ENCODE results near the gene ITGA2. TPM values are rescaled to one million over a fixed set of nuclear protein-coding genes. Genes with fewer than 3 reads are reported as not detected.
"Not testable (repeated sequence)": the region's sequence is repeated elsewhere in the genome, so short reads cannot be mapped to it uniquely, and the experiment has no call there.

Gene ITGA2
- total RNA-seq, 4 donors from 2014 or later: 0.07 to 0.41 (median 0.24) TPM

GRCh38 chr5:52963636-52964035 is 25.5 kb upstream of the ITGA2 start:
- intact Hi-C loops (cut with DNase I; ENCODE audit: low total_unique reads): no loop called here
- in situ Hi-C loops (cut with MboI; ENCODE audit: low sequenced_read_pairs in 4 of 4): no loop called here
- no peak overlapping the region for H3K4me3 ChIP-seq
- H3K27me3 ChIP-seq: no peaks in the 10 kb centered on the region
- TF ChIP-seq POLR2A (IDR thresholded peaks at IDR 0.05) (no peak), CTCF (IDR thresholded peaks at IDR 0.05 in 4 of 5, conservative IDR thresholded peaks at IDR 0.05 in 1 of 5) (no peak)
- H3K27ac ChIP-seq: no peak overlapping the region
- H3K9me3 ChIP-seq: no peaks in the 10 kb centered on the region
- no peaks in the 10 kb centered on the region for H3K4me1 ChIP-seq
- DNase-seq (no peak), ATAC-seq (no peak)
- no peaks in the 10 kb centered on the region for H3K36me3 ChIP-seq

- no peak for DNase-seq
- in situ Hi-C loops (cut with MboI; ENCODE audit: low sequenced_read_pairs in 4 of 4): no loop called here
- TF ChIP-seq POLR2A (IDR thresholded peaks at IDR 0.05) (no peak), CTCF (IDR thresholded peaks at IDR 0.05 in 4 of 5, conservative IDR thresholded peaks at IDR 0.05 in 1 of 5) (no peak)
These were observed 25.0 kb upstream of the ITGA2 start for GRCh38 chr5:52964138-52964537.

GRCh38 chr5:52976157-52976556 is 13.0 kb upstream of the ITGA2 start:
- H3K27me3 ChIP-seq; H3K36me3 ChIP-seq; intact Hi-C loops (cut with DNase I; ENCODE audit: low total_unique reads); H3K4me1 ChIP-seq; DNase-seq; H3K4me3 ChIP-seq; in situ Hi-C loops (cut with MboI; ENCODE audit: low sequenced_read_pairs in 4 of 4); H3K9me3 ChIP-seq; ATAC-seq; H3K27ac ChIP-seq: not testable (repeated sequence)

More at GRCh38 chr5:52964138-52964537, 25.0 kb upstream of the ITGA2 start:
- no peaks in the 10 kb centered on the region for H3K27me3 ChIP-seq
- no peak overlapping the region for H3K4me3 ChIP-seq
- H3K4me1 ChIP-seq: no peaks in the 10 kb centered on the region
- H3K36me3 ChIP-seq: no peaks in the 10 kb centered on the region
- intact Hi-C loops (cut with DNase I; ENCODE audit: low total_unique reads): no loop called here
- no peak for ATAC-seq
- H3K9me3 ChIP-seq: no peaks in the 10 kb centered on the region
- H3K27ac ChIP-seq: no peak overlapping the region

- in situ Hi-C loops (cut with MboI; ENCODE audit: low sequenced_read_pairs in 4 of 4) (no loop called here), intact Hi-C loops (cut with DNase I; ENCODE audit: low total_unique reads) (no loop called here)
- no peaks in the 10 kb centered on the region for H3K36me3 ChIP-seq
- DNase-seq: no peak
- TF ChIP-seq CTCF (IDR thresholded peaks at IDR 0.05 in 4 of 5, conservative IDR thresholded peaks at IDR 0.05 in 1 of 5) (no peak), POLR2A (IDR thresholded peaks at IDR 0.05) (no peak)
- no peaks in the 10 kb centered on the region for H3K27me3 ChIP-seq
- H3K4me1 ChIP-seq: no peaks in the 10 kb centered on the region
- ATAC-seq: no peak
- no peak overlapping the region for H3K27ac ChIP-seq
- H3K4me3 ChIP-seq: no peak overlapping the region
- H3K9me3 ChIP-seq: no peaks in the 10 kb centered on the region
These were observed 11.8 kb upstream of the ITGA2 start for GRCh38 chr5:52977264-52977897.

- ATAC-seq: no peak
- Histone ChIP-seq H3K4me3 (no peak overlapping the region), H3K27me3 (no peaks in the 10 kb centered on the region), H3K27ac (no peak overlapping the region), H3K36me3 (no peaks in the 10 kb centered on the region), H3K9me3 (no peaks in the 10 kb centered on the region), H3K4me1 (no peaks in the 10 kb centered on the region)
- no peak for TF ChIP-seq CTCF (IDR thresholded peaks at IDR 0.05 in 4 of 5, conservative IDR thresholded peaks at IDR 0.05 in 1 of 5)
- TF ChIP-seq POLR2A (IDR thresholded peaks at IDR 0.05): no peak
- intact Hi-C loops (cut with DNase I; ENCODE audit: low total_unique reads): no loop called here
- in situ Hi-C loops (cut with MboI; ENCODE audit: low sequenced_read_pairs in 4 of 4): no loop called here
- no peak for DNase-seq
These were observed 7.6 kb upstream of the ITGA2 start for GRCh38 chr5:52981507-52981906.
